ENCODE measurements around the gene SH3TC1. TPM values are rescaled to one million over a fixed set of nuclear protein-coding genes. Genes with fewer than 3 reads are reported as not detected.

Gene SH3TC1
- polyA plus RNA-seq, 1 donor from 2014 or later, result 39.8 TPM

DNA sequence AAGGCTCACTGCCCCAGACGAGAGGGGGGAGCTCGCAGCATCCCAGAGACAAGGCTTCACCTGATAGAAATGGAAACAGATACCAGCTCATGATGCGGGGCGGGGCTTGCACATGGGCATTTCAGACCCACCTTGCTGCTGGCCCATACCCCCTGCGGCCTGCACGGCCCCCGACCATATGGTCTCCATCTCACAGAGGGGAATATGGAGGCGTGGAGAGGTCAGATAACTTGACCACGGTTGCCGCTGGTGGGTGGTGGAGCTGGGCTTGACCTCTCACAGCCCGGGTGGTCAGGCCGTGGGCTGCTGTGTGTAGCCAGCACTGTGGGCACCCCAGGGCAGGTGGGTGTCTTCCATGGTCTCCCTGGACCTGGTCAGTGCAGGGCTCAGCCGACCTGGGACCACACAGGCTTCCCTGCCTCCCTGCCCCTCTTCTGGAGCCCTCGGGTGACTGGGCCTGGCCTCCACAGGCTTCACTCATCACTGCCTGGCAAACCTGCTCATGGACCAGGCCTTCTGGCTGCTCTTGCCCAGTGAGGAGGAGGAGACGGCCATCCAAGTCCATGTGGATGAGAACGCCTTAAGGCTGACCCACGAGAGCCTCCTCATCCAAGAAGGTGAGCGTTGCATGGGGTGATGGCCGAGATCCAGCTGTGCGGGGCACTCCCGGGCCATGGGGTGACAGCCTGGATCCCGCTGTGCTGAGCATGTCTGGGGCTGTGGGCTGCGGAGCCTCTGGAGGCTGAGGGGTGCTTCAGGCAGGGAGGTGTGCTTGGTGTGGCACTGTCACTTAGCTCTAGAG is 16.8 kb downstream of the SH3TC1 start:
- Mint-ChIP-seq H3K9me3 (no peaks in the 10 kb centered on the region), H3K4me3 (no peak overlapping the region), H3K27me3 (no peaks in the 10 kb centered on the region), H3K36me3 (peaks cover 3% of the 10 kb centered on the region), H3K27ac (peak overlapping the region in 1 of 3 donors; percentile 46), H3K4me1 (peaks cover 0 to 3% (median 0%) of the 10 kb centered on the region in 3 donors)

DNA sequence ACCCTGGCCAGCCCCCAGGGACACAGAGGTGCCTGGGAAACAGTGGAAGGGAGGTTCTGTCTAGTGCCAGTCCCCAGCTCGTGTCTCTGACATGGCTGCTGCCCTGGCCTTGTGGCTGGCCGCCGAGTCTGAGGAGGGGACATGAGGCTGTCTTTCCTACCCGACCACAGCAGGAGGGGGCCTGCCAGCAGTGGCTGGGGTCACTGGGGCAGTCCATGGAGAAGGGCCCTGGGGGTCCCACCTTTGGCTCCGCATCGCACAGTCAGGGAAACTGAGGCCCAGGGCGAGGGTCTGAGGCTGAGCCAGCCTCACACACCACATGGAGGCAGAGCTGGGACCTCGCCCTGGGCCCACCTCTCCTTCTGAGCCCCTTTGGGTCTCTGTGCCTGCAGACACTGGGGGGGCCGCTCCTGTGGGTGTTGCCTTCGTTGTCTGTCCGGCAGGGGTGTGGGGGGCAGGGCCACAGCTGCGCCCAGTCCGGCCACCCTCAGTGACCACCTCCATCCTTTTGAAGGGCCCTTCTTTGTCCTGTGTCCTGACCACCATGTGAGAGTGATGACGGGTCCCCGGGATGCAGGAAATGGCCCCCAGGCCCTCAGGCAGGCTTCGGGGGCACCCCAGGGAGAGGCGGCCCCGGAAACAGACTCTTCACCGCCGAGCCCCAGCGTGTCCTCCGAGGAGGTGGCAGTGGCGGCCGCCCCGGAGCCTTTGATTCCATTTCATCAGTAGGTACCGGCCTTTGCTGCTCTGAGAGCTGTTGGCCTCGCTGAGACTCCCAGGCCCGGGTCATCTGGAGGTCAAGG is 17.6 kb downstream of the SH3TC1 start:
- Mint-ChIP-seq H3K4me1 (peaks cover 2 to 6% (median 5%) of the 10 kb centered on the region in 3 donors), H3K4me3 (no peak overlapping the region), H3K9me3 (no peaks in the 10 kb centered on the region), H3K27ac (peak overlapping the region in 1 of 3 donors; percentile 46), H3K27me3 (no peaks in the 10 kb centered on the region), H3K36me3 (peaks cover 5% of the 10 kb centered on the region)

DNA sequence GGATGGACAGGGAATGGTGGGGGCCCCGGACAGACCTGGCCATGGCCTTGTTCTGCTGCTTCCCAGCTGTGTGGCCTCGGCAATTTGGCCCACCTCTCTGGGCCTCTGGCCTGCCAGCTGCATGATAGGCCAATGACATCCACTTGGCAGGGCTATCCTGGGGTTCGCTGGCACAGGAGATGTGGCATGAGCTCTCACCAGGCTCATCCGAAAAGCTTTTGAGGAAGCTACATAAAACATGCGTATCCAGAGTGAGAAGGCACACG is 18.1 kb downstream of the SH3TC1 start:
- no peaks in the 10 kb centered on the region for H3K27me3 Mint-ChIP-seq
- peak overlapping the region in 1 of 3 donors; percentile 48 for H3K27ac Mint-ChIP-seq
- H3K36me3 Mint-ChIP-seq, result peaks cover 7% of the 10 kb centered on the region
- H3K4me1 Mint-ChIP-seq, result peaks cover 2 to 9% (median 5%) of the 10 kb centered on the region in 3 donors
- no peaks in the 10 kb centered on the region for H3K9me3 Mint-ChIP-seq
- H3K4me3 Mint-ChIP-seq, result no peak overlapping the region

DNA sequence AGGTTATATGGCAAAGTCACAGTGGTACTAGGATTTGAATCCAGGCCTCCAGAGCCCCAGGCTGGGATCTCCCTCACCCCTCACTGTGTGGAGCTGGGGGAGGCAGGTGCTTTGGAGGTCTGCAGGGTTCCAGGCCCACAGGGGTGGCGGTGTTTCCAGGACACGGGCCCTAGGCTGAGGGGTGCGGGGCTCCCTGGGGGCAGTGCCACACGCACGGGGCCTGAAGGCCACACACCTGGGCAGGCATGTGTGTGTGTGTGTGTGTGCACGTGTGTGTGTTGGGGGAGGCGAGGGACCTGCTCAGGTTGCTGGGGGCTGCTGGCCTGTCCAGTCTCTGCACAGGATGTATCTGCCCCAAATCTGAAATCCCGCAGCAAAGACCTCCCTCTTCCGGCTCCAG is 18.8 kb downstream of the SH3TC1 start:
- Mint-ChIP-seq H3K9me3 (no peaks in the 10 kb centered on the region), H3K27me3 (no peaks in the 10 kb centered on the region), H3K4me1 (peaks cover 2 to 9% (median 5%) of the 10 kb centered on the region in 3 donors), H3K27ac (peak overlapping the region in 1 of 3 donors; percentile 48), H3K36me3 (peaks cover 7% of the 10 kb centered on the region), H3K4me3 (no peak overlapping the region)

DNA sequence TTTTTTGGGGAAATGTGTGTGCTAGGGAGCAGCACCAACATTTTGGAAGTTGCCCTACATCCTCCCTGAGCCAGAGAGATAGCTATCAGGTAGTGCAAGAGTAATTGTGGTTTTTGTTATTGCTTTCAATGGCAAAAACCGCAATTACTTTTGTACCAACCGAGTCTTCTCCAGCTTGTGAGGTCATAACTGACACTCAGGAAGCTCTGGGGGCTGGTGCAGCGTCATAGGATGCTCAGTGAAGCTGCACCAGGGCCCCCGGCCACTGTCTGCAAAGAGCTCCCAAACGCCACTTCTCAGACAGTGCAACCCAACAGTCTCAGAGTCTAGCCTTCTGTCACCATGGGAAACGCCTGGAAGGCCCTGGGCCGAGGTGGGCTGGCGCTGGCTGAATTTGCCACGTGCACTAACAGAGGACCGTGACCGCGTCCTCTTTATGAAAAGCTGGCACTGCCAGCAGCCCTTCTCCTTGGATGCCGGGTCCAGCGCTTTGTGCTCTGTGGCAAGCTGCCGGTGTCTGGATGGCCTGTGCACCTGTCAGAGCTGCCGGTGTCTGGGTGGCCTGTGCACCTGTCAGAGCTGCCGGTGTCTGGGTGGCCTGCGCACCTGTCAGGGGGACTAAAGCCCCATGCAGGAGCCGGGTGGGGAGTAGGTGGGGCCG is 19.4 kb downstream of the SH3TC1 start:
- Mint-ChIP-seq H3K27me3 (no peaks in the 10 kb centered on the region), H3K4me1 (peaks cover 2 to 9% (median 5%) of the 10 kb centered on the region in 3 donors), H3K9me3 (no peaks in the 10 kb centered on the region), H3K4me3 (no peak overlapping the region), H3K27ac (no peak overlapping the region), H3K36me3 (peaks cover 7% of the 10 kb centered on the region)

DNA sequence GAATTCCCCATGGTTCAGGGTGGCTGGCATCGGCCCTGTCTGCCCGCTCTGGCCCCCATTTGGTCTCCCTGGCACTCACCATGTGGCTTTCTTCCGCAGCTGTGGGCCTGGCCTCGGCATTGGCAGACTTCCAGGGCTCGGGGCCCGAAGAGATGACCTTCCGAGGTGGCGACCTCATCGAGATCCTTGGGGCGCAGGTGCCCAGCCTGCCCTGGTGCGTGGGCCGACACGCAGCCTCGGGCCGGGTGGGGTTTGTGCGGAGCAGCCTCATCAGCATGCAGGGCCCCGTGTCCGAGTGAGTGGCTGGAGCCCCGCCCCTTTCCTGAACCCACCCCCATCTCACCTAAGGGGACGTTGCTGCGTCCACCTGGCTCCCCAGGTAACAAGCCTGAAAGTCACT is 20.1 kb downstream of the SH3TC1 start:
- Mint-ChIP-seq H3K4me1 (peaks cover 5 to 9% (median 5%) of the 10 kb centered on the region in 3 donors), H3K27ac (no peak overlapping the region), H3K27me3 (no peaks in the 10 kb centered on the region), H3K9me3 (no peaks in the 10 kb centered on the region), H3K4me3 (no peak overlapping the region), H3K36me3 (peaks cover 7% of the 10 kb centered on the region)

DNA sequence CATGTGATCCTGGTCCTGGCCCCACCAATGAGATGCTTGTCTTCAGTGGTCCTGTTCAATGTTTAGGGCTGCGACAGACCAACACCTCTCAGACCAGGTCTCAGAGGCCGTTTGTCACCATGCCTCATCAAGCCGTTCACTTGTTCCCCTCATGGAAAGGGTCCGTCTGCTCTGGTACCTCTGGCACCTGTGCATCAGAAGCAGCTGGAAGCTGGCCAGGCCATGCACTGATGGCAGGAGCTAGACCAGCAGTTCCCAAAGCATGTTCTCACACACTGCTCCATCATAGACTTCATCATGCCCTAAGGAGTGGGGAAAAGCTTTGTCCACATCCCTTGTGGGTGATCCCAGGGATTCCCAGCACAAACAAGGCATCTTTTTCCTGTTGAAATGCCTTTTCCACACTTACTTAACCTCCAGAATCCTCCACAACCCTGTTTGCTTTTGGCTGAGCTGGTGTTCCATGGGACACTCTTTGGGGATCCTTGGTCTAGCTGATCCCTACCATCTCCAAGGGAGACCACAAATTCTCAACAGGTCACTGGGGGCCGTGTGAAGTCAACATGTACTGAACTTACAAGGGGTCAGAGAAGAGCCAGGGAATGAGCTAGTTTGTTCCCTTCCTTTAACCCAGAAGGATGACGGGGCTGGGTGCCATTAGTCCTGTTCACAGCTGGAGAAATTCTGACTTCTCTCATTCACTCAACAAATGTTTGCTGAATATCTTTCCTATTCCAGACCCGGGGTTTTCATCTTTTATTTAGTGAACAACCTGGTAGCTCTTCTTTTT is 21.8 kb downstream of the SH3TC1 start:
- Mint-ChIP-seq H3K27ac (peak overlapping the region in 1 of 3 donors; percentile 50), H3K9me3 (no peaks in the 10 kb centered on the region), H3K4me1 (peaks cover 5 to 9% (median 5%) of the 10 kb centered on the region in 3 donors), H3K4me3 (no peak overlapping the region), H3K36me3 (peaks cover 7% of the 10 kb centered on the region), H3K27me3 (no peaks in the 10 kb centered on the region)

DNA sequence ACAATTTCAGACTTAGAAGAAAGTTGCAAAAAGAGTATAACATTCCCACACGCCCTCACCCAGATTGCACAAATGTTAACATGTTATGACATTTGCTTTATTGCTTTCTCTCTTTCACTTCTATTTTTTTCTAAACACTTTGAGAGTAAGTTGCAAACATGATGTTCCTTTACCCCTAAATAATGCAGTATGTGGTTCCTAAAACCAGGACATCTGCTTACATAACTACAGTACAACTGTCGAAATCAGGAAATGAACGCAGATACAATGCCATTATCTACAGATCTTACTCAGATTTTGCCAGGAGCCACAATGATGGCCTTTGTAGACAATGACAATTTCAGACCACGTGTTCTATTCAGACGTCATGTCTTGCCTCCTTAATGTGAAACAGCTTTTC is 22.4 kb downstream of the SH3TC1 start:
- no peaks in the 10 kb centered on the region for H3K27me3 Mint-ChIP-seq
- H3K4me1 Mint-ChIP-seq, result peaks cover 6 to 9% (median 7%) of the 10 kb centered on the region in 3 donors
- no peak overlapping the region for H3K4me3 Mint-ChIP-seq
- peaks cover 7% of the 10 kb centered on the region for H3K36me3 Mint-ChIP-seq
- no peaks in the 10 kb centered on the region for H3K9me3 Mint-ChIP-seq
- H3K27ac Mint-ChIP-seq, result peak overlapping the region in 1 of 3 donors; percentile 43

DNA sequence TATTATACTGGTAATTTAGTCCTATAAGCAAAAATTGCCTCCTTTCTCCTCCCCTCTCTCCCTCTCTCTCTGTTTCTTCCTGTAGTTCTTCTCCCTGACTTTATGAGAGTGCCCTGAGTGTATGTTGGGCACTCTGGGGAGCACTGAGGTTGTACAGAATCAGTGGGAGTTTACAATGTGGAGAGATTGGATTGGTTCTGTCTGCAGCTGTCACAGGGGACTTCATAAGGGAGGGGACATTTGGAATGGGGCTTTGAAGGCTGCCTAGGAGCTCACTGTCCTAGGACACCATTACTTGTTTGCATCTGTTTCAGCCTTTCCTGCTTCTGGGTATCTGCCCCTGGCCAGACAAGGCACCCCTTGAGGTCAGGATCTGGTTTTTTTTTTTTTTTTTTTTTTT is 22.9 kb downstream of the SH3TC1 start:
- Mint-ChIP-seq H3K27me3 (no peaks in the 10 kb centered on the region), H3K36me3 (peaks cover 7% of the 10 kb centered on the region), H3K27ac (peak overlapping the region in 1 of 3 donors; percentile 43), H3K4me3 (no peak overlapping the region), H3K9me3 (no peaks in the 10 kb centered on the region), H3K4me1 (peaks cover 7 to 9% (median 9%) of the 10 kb centered on the region in 3 donors)

DNA sequence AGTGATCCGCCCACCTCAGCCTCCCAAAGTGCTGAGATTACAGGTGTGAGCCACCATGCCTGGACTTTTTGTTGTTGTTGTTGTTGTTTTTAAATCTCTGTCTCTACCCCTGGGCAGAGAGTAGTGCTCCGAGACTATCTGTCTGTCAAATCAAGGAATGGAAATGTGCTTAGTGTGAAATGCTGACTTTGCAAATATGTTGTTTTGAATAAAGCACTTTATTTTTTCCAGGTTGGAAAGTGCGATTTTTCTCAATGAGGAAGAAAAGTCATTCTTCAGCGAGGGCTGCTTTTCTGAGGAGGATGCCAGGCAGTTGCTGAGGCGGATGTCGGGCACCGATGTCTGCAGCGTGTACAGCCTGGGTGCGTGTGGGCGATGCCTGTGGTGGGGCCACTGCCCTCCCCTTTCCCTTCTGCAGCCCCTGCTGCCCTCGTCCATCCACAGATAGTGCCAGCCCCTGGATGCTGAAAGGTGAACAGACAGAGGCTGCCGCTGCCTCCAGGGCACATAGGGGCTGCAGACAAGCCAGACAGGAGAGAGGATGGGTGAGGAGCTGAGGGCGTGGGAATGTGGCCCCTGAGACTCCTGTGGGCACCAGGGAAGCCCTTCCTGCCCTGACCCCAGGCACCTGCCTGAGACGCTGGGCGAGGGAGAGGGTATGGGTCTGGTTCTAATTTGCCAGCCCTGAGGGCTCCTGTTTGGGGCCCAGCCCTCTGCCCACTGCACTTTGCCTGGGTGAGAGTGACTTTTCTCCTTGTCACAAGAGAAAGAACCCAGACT is 23.7 kb downstream of the SH3TC1 start:
- H3K36me3 Mint-ChIP-seq, result peaks cover 7% of the 10 kb centered on the region
- peaks cover 7 to 9% (median 9%) of the 10 kb centered on the region in 3 donors for H3K4me1 Mint-ChIP-seq
- no peaks in the 10 kb centered on the region for H3K27me3 Mint-ChIP-seq
- H3K9me3 Mint-ChIP-seq, result no peaks in the 10 kb centered on the region
- no peak overlapping the region for H3K4me3 Mint-ChIP-seq
- no peak overlapping the region for H3K27ac Mint-ChIP-seq

DNA sequence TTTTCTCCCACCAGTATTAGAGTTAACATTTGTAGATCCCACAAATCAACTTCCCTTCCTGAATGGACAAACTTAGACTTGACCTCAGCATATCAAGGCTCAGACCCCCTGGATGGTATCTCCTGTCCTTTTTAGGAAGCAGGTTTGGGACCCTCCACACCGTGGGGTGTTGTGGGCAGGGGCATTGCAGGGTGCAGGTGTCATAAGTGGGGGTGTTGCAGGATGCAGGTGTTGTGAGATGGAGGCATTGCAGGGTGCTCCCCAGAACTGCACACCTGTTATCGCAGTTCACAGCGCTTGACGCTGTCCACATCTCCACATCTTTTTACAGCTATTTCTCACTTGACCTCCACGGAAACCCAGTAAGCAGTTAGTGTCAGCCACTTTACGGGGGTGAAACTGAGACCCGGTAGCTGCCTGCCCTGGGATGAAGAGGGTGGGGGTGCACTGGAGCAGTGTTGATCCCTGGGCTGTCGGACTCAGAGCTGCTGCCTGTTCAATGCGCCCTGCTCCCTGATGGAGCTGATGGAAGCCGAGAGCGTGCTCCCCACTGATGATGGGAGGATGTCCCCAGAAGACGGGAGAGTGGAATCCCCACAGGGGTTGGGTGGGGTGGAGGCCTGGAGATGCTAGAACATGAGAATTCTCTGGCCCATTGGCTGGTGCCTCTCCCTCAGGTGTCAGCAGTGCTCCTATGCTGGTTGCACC is 25.3 kb downstream of the SH3TC1 start:
- H3K4me1 Mint-ChIP-seq, result peaks cover 9 to 17% (median 16%) of the 10 kb centered on the region in 3 donors
- no peaks in the 10 kb centered on the region for H3K9me3 Mint-ChIP-seq
- no peaks in the 10 kb centered on the region for H3K27me3 Mint-ChIP-seq
- H3K36me3 Mint-ChIP-seq, result peaks cover 7% of the 10 kb centered on the region
- H3K27ac Mint-ChIP-seq, result no peak overlapping the region
- no peak overlapping the region for H3K4me3 Mint-ChIP-seq

DNA sequence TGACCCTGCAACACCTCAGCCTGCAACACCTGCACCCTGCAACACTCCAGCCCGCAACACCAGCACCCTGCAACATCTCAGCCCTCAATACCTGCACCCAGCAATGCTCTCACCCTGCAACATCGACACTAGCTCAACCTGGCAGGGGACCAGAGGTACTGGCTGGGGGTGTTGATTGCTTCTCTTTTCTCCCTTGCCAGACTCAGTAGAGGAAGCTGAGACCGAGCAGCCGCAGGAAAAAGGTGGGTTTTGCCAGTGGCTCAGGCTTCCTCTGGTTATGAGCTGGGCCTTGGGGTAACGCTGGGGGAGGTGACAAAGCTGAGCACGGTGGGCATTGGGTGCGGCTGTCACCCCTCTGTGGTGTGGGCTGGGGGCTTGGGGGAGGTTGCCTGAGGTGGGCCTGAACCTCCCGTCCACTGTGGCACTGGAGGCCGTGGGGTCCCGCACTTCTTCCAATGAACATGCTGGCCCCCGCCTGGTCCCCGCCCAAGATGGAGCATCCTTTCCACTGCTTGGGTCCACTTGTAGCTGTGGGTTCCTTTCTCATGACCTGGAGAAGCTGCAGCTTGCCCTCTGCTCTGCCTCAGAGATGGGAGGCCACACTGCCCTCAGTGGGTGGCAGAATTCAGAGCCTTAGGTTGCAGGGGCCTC is 26.0 kb downstream of the SH3TC1 start:
- Mint-ChIP-seq H3K27me3 (no peaks in the 10 kb centered on the region), H3K4me1 (peaks cover 13 to 18% (median 15%) of the 10 kb centered on the region in 3 donors), H3K4me3 (no peak overlapping the region), H3K27ac (no peak overlapping the region), H3K9me3 (no peaks in the 10 kb centered on the region), H3K36me3 (peaks cover 5% of the 10 kb centered on the region)
